Panc1 (cell line): Measurements from ENCODE around the gene ISCU. TPM values are rescaled to one million over a fixed set of nuclear protein-coding genes. Genes with fewer than 3 reads are reported as not detected.
A peak's percentile ranks its signal among the peaks of the same experiment; 100 is the strongest.

ENCODE experiments used
- ATAC-seq: fragments of 200-7000 bp; cut with Tn5 transposase; 2 replicates; pipeline ENCODE4 v1.9.1; 2020; ENCODE audit warnings: mild to moderate bottlenecking, moderate library complexity
- BruUV-seq: library from RNA; stranded (reverse); fragments of 400-500 nt; replicated peaks from 2 replicates; lab custom pipeline; 2021; lab: Mats Ljungman, UMichigan
- CTCF ChIA-PET: fragments of 300-600 bp; sonication (Branson Sonifier 250); formaldehyde crosslinking; loops from one replicate; lab custom pipeline; 2022; ENCODE audit warnings: antibody characterized with exemption; lab: Charles Lee
- POLR2A ChIA-PET: fragments of 300-600 bp; sonication (Branson Sonifier 250); formaldehyde crosslinking; loops from one replicate; lab custom pipeline; 2022; ENCODE audit warnings: antibody characterized with exemption; lab: Charles Lee
- DNase-seq: peaks from one replicate; pipeline ENCODE4 v3.0.0-alpha.2; 2010; ENCODE audit warnings: low read depth, low spot score
- H3K27ac ChIP-seq: 2 replicates; pipeline ENCODE4 v1.5.1; 2011; ENCODE audit warnings: mild to moderate bottlenecking, low read length, inconsistent platforms
- H3K27me3 ChIP-seq: fragments of 200-500 bp; sonication (Bioruptor generic); 2 replicates; pipeline ENCODE4 v1.6.0; 2014; ENCODE audit warnings: low read length, inconsistent platforms; ENCODE audit not compliant: control insufficient read depth, insufficient read depth
- H3K36me3 ChIP-seq: fragments of 200-500 bp; sonication (Bioruptor generic); 2 replicates; pipeline ENCODE4 v1.5.1; 2014; ENCODE audit warnings: inconsistent platforms, mild to moderate bottlenecking, low read length, moderate library complexity; ENCODE audit not compliant: control insufficient read depth, insufficient read depth
- H3K4me1 ChIP-seq: 2 replicates; pipeline ENCODE4 v1.5.1; 2011; ENCODE audit warnings: inconsistent platforms, mild to moderate bottlenecking, low read length, moderate library complexity; ENCODE audit not compliant: control insufficient read depth, insufficient read depth
- H3K4me3 ChIP-seq, 2 experiments: 2 replicates each; pipeline ENCODE4 v1.5.1; 2011 to 2012; ENCODE audit warnings: low read depth in 2 of 2, low read length in 2 of 2, mild to moderate bottlenecking in 2 of 2, inconsistent platforms in 1 of 2, moderate library complexity in 1 of 2
- H3K9me3 ChIP-seq: fragments of 200-500 bp; sonication (Bioruptor generic); 2 replicates; pipeline ENCODE4 v1.5.1; 2014; ENCODE audit warnings: low read depth, mild to moderate bottlenecking, inconsistent platforms, low read length, moderate library complexity; ENCODE audit not compliant: control insufficient read depth, insufficient read depth
- CTCF ChIP-seq: fragments of 450-650 bp; IDR thresholded peaks from 2 replicates; pipeline ENCODE4 v1.5.1; 2017; ENCODE audit warnings: mild to moderate bottlenecking
- POLR2AphosphoS5 ChIP-seq: IDR thresholded peaks from 2 replicates; pipeline ENCODE4 v1.6.1; 2012; ENCODE audit warnings: mild to moderate bottlenecking, low read depth, low read length, moderate library complexity
- REST ChIP-seq, 2 experiments: IDR thresholded peaks; 2 replicates each; pipeline ENCODE4 v1.6.1; 2011 to 2012; ENCODE audit warnings: low read depth in 2 of 2, control low read depth in 1 of 2, low read length in 1 of 2, mild to moderate bottlenecking in 1 of 2, moderate library complexity in 1 of 2; ENCODE audit not compliant: insufficient read depth in 1 of 2
- SIN3A ChIP-seq: IDR thresholded peaks from 2 replicates; pipeline ENCODE4 v1.6.1; 2012; ENCODE audit warnings: low read depth, mild to moderate bottlenecking, low read length, moderate library complexity, borderline replicate concordance; ENCODE audit not compliant: insufficient read depth
- TCF7L2 ChIP-seq: IDR thresholded peaks from 2 replicates; pipeline ENCODE4 v1.6.1; 2011; ENCODE audit warnings: mild to moderate bottlenecking, low read depth, low read length, inconsistent platforms
- in situ Hi-C: cut with HindIII; loops from 2 replicates; pipeline ENCODE4 v1.10.0; 2016; ENCODE audit warnings: low sequenced_read_pairs, low pct_unique_long_range_greater_than_20kb
- intact Hi-C: fragments of 100-400 bp; cut with micrococcal nuclease; formaldehyde crosslinking; loops from one replicate; pipeline ENCODE4 v1.10.0; 2022; ENCODE audit not compliant: unreplicated experiment
- total RNA-seq: library from RNA; stranded (reverse); gene quantifications from one replicate; pipeline ENCODE4 v1.2.1, GENCODE V29; 2021; ENCODE audit not compliant: unreplicated experiment

The ISCU gene
- total RNA-seq, 1 experiment from 2014 or later = 66.1 TPM

- H3K27me3 ChIP-seq = no peaks in the 10 kb centered on the region
- DNase-seq (peak; percentile 87), ATAC-seq (peak; percentile 94)
- TF ChIP-seq SIN3A (peak; percentile 83), REST (IDR thresholded peaks at IDR 0.05; ENCODE audit: insufficient read depth in 1 of 2, low read depth in 2 of 2, low read length in 1 of 2) (no peak), POLR2AphosphoS5 (peak; percentile 77), TCF7L2 (no peak)
- H3K27ac ChIP-seq = peak within 1 kb of the TSS; percentile 83
- in situ Hi-C loops = no loop called here
- no peaks in the 10 kb centered on the region for H3K9me3 ChIP-seq
- intact Hi-C loops = no loop called here
- peaks cover 13% of the 10 kb centered on the region for H3K4me1 ChIP-seq
- peak within 1 kb of the TSS; percentile 70 to 88 for H3K4me3 ChIP-seq
- ChIA-PET POLR2A (interaction anchor here (0.6 kb wide), 1 partner anchor 20 kb away, joined by 4 read pairs; no protein-coding TSS in a partner anchor), CTCF (no interaction called here)
- H3K36me3 ChIP-seq = peaks cover 5% of the 10 kb centered on the region; the same call in 1 of the 2 replicates
- TSS peak; percentile 69 for BruUV-seq
Measured at GRCh38 chr12:108514973-108515814, 47.2 kb upstream of the ISCU start, which contains the start of gene FICD. TSS of gene FICD (plus strand) at chr12:108515277. CDS start at chr12:108516973, 1,696 bp downstream.

GRCh38 chr12:108515916-108516315, 46.5 kb upstream of the ISCU start:
- ChIA-PET CTCF (no interaction called here), POLR2A (no interaction called here)
- H3K4me1 ChIP-seq = peaks cover 13% of the 10 kb centered on the region
- no peaks in the 10 kb centered on the region for H3K27me3 ChIP-seq
- peaks cover 10% of the 10 kb centered on the region for H3K36me3 ChIP-seq
- in situ Hi-C loops (no loop called here), intact Hi-C loops (no loop called here)
- H3K27ac ChIP-seq = peak overlapping the region; percentile 83
- H3K9me3 ChIP-seq = no peaks in the 10 kb centered on the region
- DNase-seq (no peak), ATAC-seq (no peak; the same call in 1 of the 2 replicates)
- BruUV-seq = no TSS peak
- H3K4me3 ChIP-seq = peak overlapping the region; percentile 70 to 88
- TF ChIP-seq REST (IDR thresholded peaks at IDR 0.05; ENCODE audit: insufficient read depth in 1 of 2, low read depth in 2 of 2, low read length in 1 of 2) = no peak
- TF ChIP-seq CTCF = no peak
- no peak for TF ChIP-seq TCF7L2
- no peak; the same call in 1 of the 2 replicates for TF ChIP-seq POLR2AphosphoS5
- no peak for TF ChIP-seq SIN3A
